GM12872 (cell line): Measurements from ENCODE around the gene FGF11.
"Not testable (repeated sequence)": the region's sequence is repeated elsewhere in the genome, so short reads cannot be mapped to it uniquely, and the experiment has no call there.

Source experiments
- CTCF ChIP-seq: IDR thresholded peaks from 3 replicates; pipeline ENCODE4 v1.5.1; 2011; ENCODE audit warnings: low read depth, mild to moderate bottlenecking, low read length, moderate library complexity; ENCODE audit not compliant: insufficient read depth

FGF11 gene

DNA sequence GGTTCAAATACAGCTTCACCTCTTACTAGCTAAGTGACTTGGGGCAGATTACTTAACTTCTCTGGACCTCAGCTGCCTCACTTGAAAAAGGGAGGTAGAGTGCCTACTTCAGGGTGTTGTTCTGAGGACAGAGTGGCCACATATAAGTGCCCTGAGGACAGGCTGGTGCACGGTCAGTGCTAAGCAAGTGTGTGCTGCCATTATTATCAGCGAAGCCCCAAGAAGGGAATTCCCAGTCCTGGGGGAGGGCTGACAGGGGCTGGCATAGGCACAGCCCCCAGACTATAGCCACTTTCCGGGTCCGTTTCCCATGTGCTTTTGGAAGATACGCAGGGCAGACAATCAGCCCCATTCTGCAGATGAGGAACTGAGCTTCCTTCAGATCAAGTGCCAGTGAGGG lies 37.6 kb downstream of the FGF11 start:
- no peak for TF ChIP-seq CTCF

GRCh38 chr17:7477392-7478275 lies 38.3 kb downstream of the FGF11 start:
- TF ChIP-seq CTCF = no peak

- no peak for TF ChIP-seq CTCF
Measured at GRCh38 chr17:7478276-7479212, 39.2 kb downstream of the FGF11 start.

- no peak for TF ChIP-seq CTCF
Measured at GRCh38 chr17:7479213-7480088, 40.1 kb downstream of the FGF11 start, which contains the start of gene ZBTB4. Gene ZBTB4 (minus strand): TSS chr17:7479631. CDS start chr17:7466801, 12,830 bp downstream.

- no peak for TF ChIP-seq CTCF
Measured at GRCh38 chr17:7480089-7480384, 40.7 kb downstream of the FGF11 start.

DNA sequence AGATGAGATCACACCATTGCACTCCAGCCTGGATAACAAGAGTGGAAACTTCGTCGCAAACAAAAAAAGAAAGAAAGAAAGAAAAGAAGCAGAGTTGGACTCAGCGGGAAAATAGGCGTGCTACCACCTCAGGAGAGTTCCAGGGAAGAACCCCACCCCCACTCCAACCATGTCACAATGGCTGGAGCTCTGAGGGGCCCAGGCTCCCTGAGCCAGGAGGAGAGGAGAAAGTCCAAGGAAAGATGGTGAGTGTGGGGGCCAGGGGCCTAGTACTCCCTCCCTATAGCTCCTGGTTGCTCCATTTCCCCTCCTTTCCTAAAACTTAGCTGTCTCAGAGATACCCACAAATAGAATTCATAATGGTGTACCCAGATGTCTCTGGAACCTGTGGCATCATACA lies 42.0 kb downstream of the FGF11 start, which contains the start of gene SLC35G6:
Gene SLC35G6, plus strand, starts transcription at position 172 of the 400 bp plus-strand sequence. Its CDS starts 71 bp downstream, at position 243.
- TF ChIP-seq CTCF = not testable (repeated sequence)
